Body of pancreas (tissue), 4 donors: Measurements from ENCODE around the gene ENTPD2. TPM values are rescaled to one million over a fixed set of nuclear protein-coding genes. Genes with fewer than 3 reads are reported as not detected.
"Not testable (repeated sequence)": the region's sequence is repeated elsewhere in the genome, so short reads cannot be mapped to it uniquely, and the experiment has no call there.

Source experiments
- ATAC-seq: fragments of 150-250 bp; one replicate; pipeline ENCODE4 v1.9.1; 2016
- DNase-seq, 4 donors: peaks; one replicate each; pipeline ENCODE4 v3.0.0-alpha.2; 2019
- H3K27ac ChIP-seq, 4 donors: fragments of 200-600 bp; sonication (generic); 1 replicate in 3 of 4; 2 replicates in 1 of 4; pipeline versions ENCODE4 v1.5.1 to v1.6.1; 2016 to 2019; ENCODE audit warnings: mild to moderate bottlenecking in 1 of 4, mixed read lengths in 1 of 4, moderate library complexity in 1 of 4
- H3K27me3 ChIP-seq, 2 donors: fragments of 200-600 bp; sonication (generic); one replicate each; pipeline ENCODE4 v1.6.0; 2016; ENCODE audit warnings: mild to moderate bottlenecking in 1 of 2
- H3K36me3 ChIP-seq, 2 donors: fragments of 200-600 bp; sonication (generic); replicated peaks in 1 of 2; 2 replicates each; pipeline ENCODE4 v1.5.1; 2016; ENCODE audit warnings: low read depth in 2 of 2; ENCODE audit not compliant: insufficient read depth in 1 of 2
- H3K4me1 ChIP-seq: fragments of 200-600 bp; sonication (generic); one replicate; pipeline ENCODE4 v1.6.0; 2016
- H3K4me3 ChIP-seq, 2 donors: fragments of 200-600 bp; sonication (generic); 1 replicate in 1 of 2; 2 replicates in 1 of 2; pipeline ENCODE4 v1.5.1; 2016 to 2019
- H3K9me3 ChIP-seq, 3 donors: fragments of 200-600 bp; sonication (generic); 1 replicate in 2 of 3; 2 replicates in 1 of 3; pipeline ENCODE4 v1.5.1; 2016
- POLR2A ChIP-seq, 3 donors: fragments of 450-650 bp; IDR thresholded peaks; one replicate each; pipeline ENCODE4 v1.6.1; 2016; ENCODE audit warnings: antibody characterized with exemption in 3 of 3, mild to moderate bottlenecking in 2 of 3
- WGBS, 2 donors: methylation state at CpG; one replicate each; pipeline ENCODE4 v1.1.5; 2017; 5-methylcytosine and 5-hydroxymethylcytosine counted together
- intact Hi-C: fragments of 100-400 bp; cut with DNase I; formaldehyde crosslinking; loops from one replicate; pipeline ENCODE4 v1.15.1; 2023
- small RNA-seq: library from RNA; depleted of rRNA; stranded (forward); fragments of <200 nt; gene quantifications from one replicate; pipeline ENCODE3, GENCODE V24; 2016
- total RNA-seq, 2 donors: library from RNA; depleted of rRNA; stranded (reverse); fragments of >200 nt; gene quantifications; one replicate each; pipeline ENCODE4 v1.1.0, GENCODE V29; 2016
- TF ChIP-seq, protein P1 (sequence below), 7 experiments: fragments of 450-650 bp in 4 of 7; fragments of 200-600 bp in 3 of 7; sonication (generic) in 3 of 7; IDR thresholded peaks; one replicate each; pipeline ENCODE4 v1.5.1; 2016 to 2019; ENCODE audit warnings: antibody characterized with exemption in 7 of 7

ENTPD2 gene
- total RNA-seq, 2 donors from 2014 or later, result 1.3 to 1.6 TPM

DNA sequence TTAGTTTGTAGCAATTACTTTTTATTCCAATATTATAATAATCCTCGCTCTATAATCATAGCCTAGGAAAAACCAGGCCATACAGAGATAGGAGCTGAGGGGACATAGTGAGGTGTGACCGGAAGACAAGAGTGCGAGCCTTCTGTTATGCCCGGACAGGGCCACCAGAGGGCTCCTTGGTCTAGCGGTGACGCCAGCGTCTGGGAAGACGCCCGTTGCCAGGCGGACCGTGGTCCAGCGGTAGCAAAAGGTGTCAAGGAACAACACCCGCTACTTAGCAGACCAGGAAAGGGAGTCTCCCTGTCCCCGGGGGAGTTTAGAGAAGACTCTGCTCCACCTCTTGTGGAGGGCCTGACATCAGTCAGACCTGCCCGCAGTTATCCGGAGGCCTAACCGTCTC, 49.6 kb downstream of the ENTPD2 start:
- H3K27ac ChIP-seq, H3K36me3 ChIP-seq, H3K4me1 ChIP-seq, intact Hi-C loops, ATAC-seq, H3K9me3 ChIP-seq, H3K27me3 ChIP-seq, H3K4me3 ChIP-seq: not testable (repeated sequence)
- TF ChIP-seq, protein P1, sequence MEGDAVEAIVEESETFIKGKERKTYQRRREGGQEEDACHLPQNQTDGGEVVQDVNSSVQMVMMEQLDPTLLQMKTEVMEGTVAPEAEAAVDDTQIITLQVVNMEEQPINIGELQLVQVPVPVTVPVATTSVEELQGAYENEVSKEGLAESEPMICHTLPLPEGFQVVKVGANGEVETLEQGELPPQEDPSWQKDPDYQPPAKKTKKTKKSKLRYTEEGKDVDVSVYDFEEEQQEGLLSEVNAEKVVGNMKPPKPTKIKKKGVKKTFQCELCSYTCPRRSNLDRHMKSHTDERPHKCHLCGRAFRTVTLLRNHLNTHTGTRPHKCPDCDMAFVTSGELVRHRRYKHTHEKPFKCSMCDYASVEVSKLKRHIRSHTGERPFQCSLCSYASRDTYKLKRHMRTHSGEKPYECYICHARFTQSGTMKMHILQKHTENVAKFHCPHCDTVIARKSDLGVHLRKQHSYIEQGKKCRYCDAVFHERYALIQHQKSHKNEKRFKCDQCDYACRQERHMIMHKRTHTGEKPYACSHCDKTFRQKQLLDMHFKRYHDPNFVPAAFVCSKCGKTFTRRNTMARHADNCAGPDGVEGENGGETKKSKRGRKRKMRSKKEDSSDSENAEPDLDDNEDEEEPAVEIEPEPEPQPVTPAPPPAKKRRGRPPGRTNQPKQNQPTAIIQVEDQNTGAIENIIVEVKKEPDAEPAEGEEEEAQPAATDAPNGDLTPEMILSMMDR (IDR thresholded peaks at IDR 0.05), result peak in 6 of 7 experiments; percentile 27 to 44 (median 38)
- DNase-seq, result peak in 1 of 4 donors; percentile 41
- WGBS, 2 donors, result 36 to 43% methylated on average over 16 to 17 of the region's 17 CpGs

DNA sequence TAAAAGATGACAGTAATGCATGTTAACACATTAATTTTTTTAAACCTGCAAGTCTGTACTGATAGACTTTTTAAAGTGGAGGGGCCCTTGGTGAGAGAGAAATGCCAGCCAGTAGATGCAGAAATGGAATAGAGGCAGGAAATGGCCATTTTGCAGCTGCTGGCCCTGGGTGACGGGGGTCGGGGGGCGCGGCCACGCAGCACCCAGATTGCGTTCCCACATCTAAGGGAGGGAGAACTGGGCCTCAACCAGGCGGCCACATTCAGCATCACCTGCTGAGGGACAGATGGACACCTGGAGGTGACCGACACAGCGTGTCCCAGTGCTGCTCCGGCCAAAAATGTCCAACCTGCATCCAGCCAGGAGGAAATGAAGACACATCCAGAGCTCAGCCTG, 51.2 kb downstream of the ENTPD2 start:
- no peaks in the 10 kb centered on the region for H3K9me3 ChIP-seq
- no peaks in the 10 kb centered on the region for H3K4me1 ChIP-seq
- H3K27me3 ChIP-seq, result no peaks in the 10 kb centered on the region
- H3K36me3 ChIP-seq, result no peaks in the 10 kb centered on the region
- no peak overlapping the region for H3K27ac ChIP-seq
- no peak overlapping the region for H3K4me3 ChIP-seq
- DNase-seq, result no peak
- TF ChIP-seq, protein P1 (IDR thresholded peaks at IDR 0.05), result no peak
- no peak for TF ChIP-seq POLR2A (IDR thresholded peaks at IDR 0.05)
- intact Hi-C loops, result no loop called here
- WGBS, 2 donors, result 62 to 83% methylated on average over 7 to 10 of the region's 10 CpGs
- ATAC-seq, result no peak

- H3K4me3 ChIP-seq, result no peak overlapping the region
- 68 to 74% methylated on average over 13 to 20 of the region's 20 CpGs for WGBS, 2 donors
- no peak overlapping the region for H3K27ac ChIP-seq
- ATAC-seq (no peak), DNase-seq (no peak)
- no peaks in the 10 kb centered on the region for H3K9me3 ChIP-seq
- TF ChIP-seq, protein P1 (IDR thresholded peaks at IDR 0.05), result no peak
- TF ChIP-seq POLR2A (IDR thresholded peaks at IDR 0.05), result no peak
- intact Hi-C loops, result no loop called here
- peaks cover under 1% of the 10 kb centered on the region for H3K4me1 ChIP-seq
- H3K27me3 ChIP-seq, result no peaks in the 10 kb centered on the region
- no peaks in the 10 kb centered on the region for H3K36me3 ChIP-seq
Observed at GRCh38 chr9:137001857-137002645, 51.8 kb downstream of the ENTPD2 start.

DNA sequence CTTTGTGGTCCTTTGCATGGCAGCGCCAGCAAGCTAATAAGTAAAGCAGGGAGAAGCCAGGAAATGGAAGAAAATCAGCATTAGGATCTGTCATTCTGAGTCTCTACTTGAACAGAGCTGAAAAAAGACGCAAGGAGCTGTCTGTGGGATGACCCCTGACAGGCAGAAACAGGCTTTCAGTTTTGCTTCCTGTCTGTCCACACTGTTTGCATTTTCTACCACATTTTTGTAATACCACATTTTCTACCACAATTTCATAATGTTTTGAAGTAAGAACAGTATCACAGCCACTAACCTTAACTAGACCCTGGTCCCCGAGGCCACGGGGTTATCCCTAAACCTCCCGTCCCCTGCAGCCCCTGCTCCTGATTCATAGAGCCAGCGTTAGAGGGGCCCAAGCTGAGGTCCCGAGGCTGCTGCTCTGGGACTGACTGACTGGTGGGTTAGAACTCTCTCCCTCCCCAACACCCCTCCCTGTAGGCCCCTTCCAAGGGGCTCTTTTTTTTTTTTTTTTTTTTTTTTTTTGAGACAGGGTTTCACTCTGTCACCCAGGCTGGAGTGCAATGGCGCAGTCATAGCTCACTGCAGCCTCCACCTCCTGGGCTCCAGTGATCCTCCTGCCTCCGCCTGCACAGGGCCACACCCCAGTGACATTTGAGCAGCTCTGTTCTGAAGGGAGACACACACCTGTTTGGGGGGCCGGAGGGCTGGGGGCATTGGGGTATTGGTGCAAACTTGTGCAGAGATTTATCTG, 53.5 kb downstream of the ENTPD2 start:
- Histone ChIP-seq H3K27ac (peak overlapping the region in 1 of 4 donors; percentile 42), H3K36me3 (no peaks in the 10 kb centered on the region), H3K4me3 (no peak overlapping the region), H3K4me1 (peaks cover 14% of the 10 kb centered on the region), H3K9me3 (no peaks in the 10 kb centered on the region), H3K27me3 (no peaks in the 10 kb centered on the region)
- DNase-seq, result no peak
- no peak for ATAC-seq
- TF ChIP-seq, protein P1 (IDR thresholded peaks at IDR 0.05), result no peak
- TF ChIP-seq POLR2A (IDR thresholded peaks at IDR 0.05), result no peak
- intact Hi-C loops, result no loop called here
- 60 to 63% methylated on average over 8 to 9 of the region's 10 CpGs for WGBS, 2 donors

Small RNA genes within 50 kb of the gene (small RNA-seq; reads per million reads assigned to genes)
- not detected for gene RF00153

Other genes with a start within 250 kb of the ENTPD2 start
- gene RABL6, start 246.1 kb downstream of the ENTPD2 start, total RNA-seq, result 10 to 100 TPM; 69.8 to 72.8 TPM
- gene AJM1, start 211.6 kb downstream of the ENTPD2 start, total RNA-seq, result 10 to 100 TPM in 1 of 2 donors, 1 to 10 TPM in 1; 5.2 to 13.2 TPM
- 10 to 100 TPM; 60.6 to 65.6 TPM for gene PHPT1, start 204.7 kb downstream of the ENTPD2 start, total RNA-seq
- gene MAMDC4, start 201.7 kb downstream of the ENTPD2 start, total RNA-seq, result 10 to 100 TPM in 1 of 2 donors, 1 to 10 TPM in 1; 6.5 to 25.7 TPM
- gene EDF1, start 187.8 kb downstream of the ENTPD2 start, total RNA-seq, result 100 to 1,000 TPM; 196 to 238 TPM
- 10 to 100 TPM in 1 of 2 donors, 1 to 10 TPM in 1; 5.2 to 30.7 TPM for gene TRAF2, start 167.5 kb downstream of the ENTPD2 start, total RNA-seq
- gene FBXW5, start 109.3 kb downstream of the ENTPD2 start, total RNA-seq, result 100 to 1,000 TPM; 156 to 161 TPM
- not detected for gene C8G, start 108.8 kb downstream of the ENTPD2 start, total RNA-seq
- 1 to 10 TPM; 1.3 to 4.9 TPM for gene LCN12, start 101.8 kb downstream of the ENTPD2 start, total RNA-seq
- gene PTGDS, start 76.6 kb downstream of the ENTPD2 start, total RNA-seq, result 10 to 100 TPM; 17.8 to 48.0 TPM
- not detected for gene LCNL1, start 71.1 kb downstream of the ENTPD2 start, total RNA-seq
- gene PAXX, start 61.6 kb downstream of the ENTPD2 start, total RNA-seq, result 10 to 100 TPM; 34.0 to 97.2 TPM
- gene CLIC3, start 57.5 kb downstream of the ENTPD2 start, total RNA-seq, result 1 to 10 TPM in 1 of 2 donors, not detected in 1; 2.0 TPM
- 10 to 100 TPM; 28.7 to 29.6 TPM for gene ABCA2, start 25.8 kb downstream of the ENTPD2 start, total RNA-seq
- gene FUT7, start 22.0 kb downstream of the ENTPD2 start, total RNA-seq, result not detected
- gene NPDC1, start 7.9 kb downstream of the ENTPD2 start, total RNA-seq, result 100 to 1,000 TPM in 1 of 2 donors, 10 to 100 TPM in 1; 72.1 to 105 TPM
- gene SAPCD2, start 16.5 kb upstream of the ENTPD2 start, total RNA-seq, result under 1 TPM; 0.66 to 0.78 TPM
- 1 to 10 TPM; 7.8 to 8.2 TPM for gene UAP1L1, start 23.5 kb upstream of the ENTPD2 start, total RNA-seq
- 10 to 100 TPM; 32.6 to 34.2 TPM for gene MAN1B1, start 32.9 kb upstream of the ENTPD2 start, total RNA-seq
- gene DPP7, start 60.7 kb upstream of the ENTPD2 start, total RNA-seq, result 100 to 1,000 TPM; 137 to 171 TPM
- not detected for gene GRIN1, start 85.1 kb upstream of the ENTPD2 start, total RNA-seq
- gene LRRC26, start 116.0 kb upstream of the ENTPD2 start, total RNA-seq, result 1 to 10 TPM in 1 of 2 donors, not detected in 1; 1.3 TPM
- gene TMEM210, start 118.0 kb upstream of the ENTPD2 start, total RNA-seq, result not detected
- 10 to 100 TPM; 24.1 to 51.7 TPM for gene ANAPC2, start 134.5 kb upstream of the ENTPD2 start, total RNA-seq
- 10 to 100 TPM; 62.3 to 79.1 TPM for gene SSNA1, start 134.6 kb upstream of the ENTPD2 start, total RNA-seq
- 10 to 100 TPM; 90.0 to 91.3 TPM for gene TPRN, start 146.7 kb upstream of the ENTPD2 start, total RNA-seq
- gene TMEM203, start 151.6 kb upstream of the ENTPD2 start, total RNA-seq, result 10 to 100 TPM; 11.9 to 18.1 TPM
- gene NDOR1, start 151.6 kb upstream of the ENTPD2 start, total RNA-seq, result 10 to 100 TPM; 17.1 to 22.7 TPM
- gene RNF208, start 168.2 kb upstream of the ENTPD2 start, total RNA-seq, result 10 to 100 TPM in 1 of 2 donors, under 1 TPM in 1; 0.78 to 14.5 TPM
- gene CYSRT1, start 171.1 kb upstream of the ENTPD2 start, total RNA-seq, result not detected
- under 1 TPM in 1 of 2 donors, not detected in 1; 0.26 TPM for gene RNF224, start 173.4 kb upstream of the ENTPD2 start, total RNA-seq
- gene SLC34A3, start 176.8 kb upstream of the ENTPD2 start, total RNA-seq, result under 1 TPM in 1 of 2 donors, not detected in 1; 0.33 TPM
- 100 to 1,000 TPM in 1 of 2 donors, 10 to 100 TPM in 1; 79.1 to 171 TPM for gene TUBB4B, start 187.2 kb upstream of the ENTPD2 start, total RNA-seq
- not detected for gene STPG3, start 197.2 kb upstream of the ENTPD2 start, total RNA-seq
- gene NELFB, start 201.3 kb upstream of the ENTPD2 start, total RNA-seq, result 10 to 100 TPM; 31.3 to 34.2 TPM
- gene TOR4A, start 223.7 kb upstream of the ENTPD2 start, total RNA-seq, result 10 to 100 TPM in 1 of 2 donors, 1 to 10 TPM in 1; 9.9 to 12.2 TPM
- 10 to 100 TPM; 18.4 to 24.4 TPM for gene NRARP, start 248.2 kb upstream of the ENTPD2 start, total RNA-seq